IPS-11a (cell line): Measurements from ENCODE around the gene UNC5B.
A peak's percentile ranks its signal among the peaks of the same experiment; 100 is the strongest.

ENCODE experiments used
- H3K4me3 ChIP-seq: one replicate; pipeline ENCODE4 v1.5.1; 2013; ENCODE audit warnings: low read depth, low read length, control low read depth

Gene UNC5B

GRCh38 chr10:71212318-71213126 is at the start of gene UNC5B:
Gene UNC5B (plus strand): TSS chr10:71212570. CDS start chr10:71212986, 416 bp downstream.
- H3K4me3 ChIP-seq: peak within 1 kb of the TSS; percentile 85

- no peak overlapping the region for H3K4me3 ChIP-seq
Observed at GRCh38 chr10:71173466-71173865, 38.9 kb upstream of the UNC5B start.

- H3K4me3 ChIP-seq: no peak overlapping the region
Observed at GRCh38 chr10:71176661-71177060, 35.7 kb upstream of the UNC5B start.

- H3K4me3 ChIP-seq: no peak overlapping the region
Observed at GRCh38 chr10:71177651-71178199, 34.6 kb upstream of the UNC5B start.

GRCh38 chr10:71178880-71179279 is 33.5 kb upstream of the UNC5B start:
- H3K4me3 ChIP-seq: no peak overlapping the region

- H3K4me3 ChIP-seq: no peak overlapping the region
Observed at GRCh38 chr10:71179382-71179781, 33.0 kb upstream of the UNC5B start.

GRCh38 chr10:71184421-71184820 is 27.9 kb upstream of the UNC5B start:
- H3K4me3 ChIP-seq: no peak overlapping the region

GRCh38 chr10:71185209-71185608 is 27.2 kb upstream of the UNC5B start:
- no peak overlapping the region for H3K4me3 ChIP-seq

GRCh38 chr10:71187197-71187596 is 25.2 kb upstream of the UNC5B start:
- H3K4me3 ChIP-seq: no peak overlapping the region

- no peak overlapping the region for H3K4me3 ChIP-seq
Observed at GRCh38 chr10:71187600-71187999, 24.8 kb upstream of the UNC5B start.

GRCh38 chr10:71188201-71188600 is 24.2 kb upstream of the UNC5B start:
- no peak overlapping the region for H3K4me3 ChIP-seq

GRCh38 chr10:71191019-71191418 is 21.4 kb upstream of the UNC5B start:
- H3K4me3 ChIP-seq: no peak overlapping the region

- H3K4me3 ChIP-seq: no peak overlapping the region
Observed at GRCh38 chr10:71191551-71192076, 20.8 kb upstream of the UNC5B start.

- no peak overlapping the region for H3K4me3 ChIP-seq
Observed at GRCh38 chr10:71193516-71193915, 18.9 kb upstream of the UNC5B start.

- H3K4me3 ChIP-seq: no peak overlapping the region
Observed at GRCh38 chr10:71197955-71198354, 14.4 kb upstream of the UNC5B start.

- H3K4me3 ChIP-seq: no peak overlapping the region
Observed at GRCh38 chr10:71201849-71202248, 10.5 kb upstream of the UNC5B start.

GRCh38 chr10:71202314-71202713 is 10.1 kb upstream of the UNC5B start:
- H3K4me3 ChIP-seq: no peak overlapping the region

GRCh38 chr10:71203124-71203523 is 9.2 kb upstream of the UNC5B start:
- H3K4me3 ChIP-seq: no peak overlapping the region

GRCh38 chr10:71203716-71204115 is 8.7 kb upstream of the UNC5B start:
- no peak overlapping the region for H3K4me3 ChIP-seq

- H3K4me3 ChIP-seq: no peak overlapping the region
Observed at GRCh38 chr10:71204746-71205145, 7.6 kb upstream of the UNC5B start.

- H3K4me3 ChIP-seq: no peak overlapping the region
Observed at GRCh38 chr10:71205468-71205867, 6.9 kb upstream of the UNC5B start.

GRCh38 chr10:71206911-71207310 is 5.5 kb upstream of the UNC5B start:
- H3K4me3 ChIP-seq: no peak overlapping the region
